Kidney epithelial cell (primary cell): ENCODE results near the gene SF3B6. TPM values are rescaled to one million over a fixed set of nuclear protein-coding genes. Genes with fewer than 3 reads are reported as not detected.

ENCODE experiments used
- DNase-seq: peaks from one replicate; pipeline ENCODE4 v3.0.0-alpha.2; 2010; ENCODE audit warnings: low read depth
- H3K27me3 ChIP-seq: 2 replicates; pipeline ENCODE4 v1.6.0; 2011; ENCODE audit warnings: low read length; ENCODE audit not compliant: control insufficient read depth, insufficient read depth
- H3K36me3 ChIP-seq: 2 replicates; pipeline ENCODE4 v1.5.1; 2011; ENCODE audit warnings: low read length; ENCODE audit not compliant: control insufficient read depth, insufficient read depth
- H3K4me3 ChIP-seq: 2 replicates; pipeline ENCODE4 v1.5.1; 2011; ENCODE audit warnings: low read depth, mild to moderate bottlenecking, control low read depth, low read length
- total RNA-seq: library from RNA; depleted of rRNA; stranded (reverse); fragments of >200 nt; gene quantifications from 2 replicates; pipeline ENCODE4 v1.2.3, GENCODE V29; 2015
- TF ChIP-seq, protein P1 (sequence below): IDR thresholded peaks from 2 replicates; pipeline ENCODE4 v1.5.1; 2011; ENCODE audit warnings: mild to moderate bottlenecking, moderate library complexity, low read length, control low read depth, inconsistent platforms; ENCODE audit not compliant: insufficient read depth, poor library complexity, severe bottlenecking

The SF3B6 gene
- total RNA-seq, 1 donor from 2014 or later: 208 TPM

DNA sequence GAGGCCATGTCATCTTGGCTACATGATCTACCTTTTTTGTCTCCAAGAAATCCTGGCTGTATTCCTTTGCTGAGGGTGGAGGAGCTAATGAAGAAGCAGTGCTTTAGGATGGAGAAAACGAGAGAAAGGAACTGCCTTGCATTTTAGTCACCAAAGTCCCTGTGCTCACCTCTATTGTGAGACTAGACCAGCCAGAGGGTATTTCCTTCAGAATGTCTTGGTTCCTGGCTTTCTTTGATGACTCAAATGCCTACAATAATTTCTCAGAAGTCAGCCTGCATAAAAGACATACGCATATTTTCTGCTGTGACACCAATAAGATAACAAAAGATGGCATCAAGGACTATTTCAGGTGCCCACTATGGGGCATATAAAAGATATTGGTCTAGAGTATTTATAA lies 10.8 kb downstream of the SF3B6 start:
- Histone ChIP-seq H3K36me3 (peaks cover 2% of the 10 kb centered on the region), H3K27me3 (no peaks in the 10 kb centered on the region), H3K4me3 (no peak overlapping the region)
- TF ChIP-seq, protein P1, sequence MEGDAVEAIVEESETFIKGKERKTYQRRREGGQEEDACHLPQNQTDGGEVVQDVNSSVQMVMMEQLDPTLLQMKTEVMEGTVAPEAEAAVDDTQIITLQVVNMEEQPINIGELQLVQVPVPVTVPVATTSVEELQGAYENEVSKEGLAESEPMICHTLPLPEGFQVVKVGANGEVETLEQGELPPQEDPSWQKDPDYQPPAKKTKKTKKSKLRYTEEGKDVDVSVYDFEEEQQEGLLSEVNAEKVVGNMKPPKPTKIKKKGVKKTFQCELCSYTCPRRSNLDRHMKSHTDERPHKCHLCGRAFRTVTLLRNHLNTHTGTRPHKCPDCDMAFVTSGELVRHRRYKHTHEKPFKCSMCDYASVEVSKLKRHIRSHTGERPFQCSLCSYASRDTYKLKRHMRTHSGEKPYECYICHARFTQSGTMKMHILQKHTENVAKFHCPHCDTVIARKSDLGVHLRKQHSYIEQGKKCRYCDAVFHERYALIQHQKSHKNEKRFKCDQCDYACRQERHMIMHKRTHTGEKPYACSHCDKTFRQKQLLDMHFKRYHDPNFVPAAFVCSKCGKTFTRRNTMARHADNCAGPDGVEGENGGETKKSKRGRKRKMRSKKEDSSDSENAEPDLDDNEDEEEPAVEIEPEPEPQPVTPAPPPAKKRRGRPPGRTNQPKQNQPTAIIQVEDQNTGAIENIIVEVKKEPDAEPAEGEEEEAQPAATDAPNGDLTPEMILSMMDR: no peak
- DNase-seq: no peak

DNA sequence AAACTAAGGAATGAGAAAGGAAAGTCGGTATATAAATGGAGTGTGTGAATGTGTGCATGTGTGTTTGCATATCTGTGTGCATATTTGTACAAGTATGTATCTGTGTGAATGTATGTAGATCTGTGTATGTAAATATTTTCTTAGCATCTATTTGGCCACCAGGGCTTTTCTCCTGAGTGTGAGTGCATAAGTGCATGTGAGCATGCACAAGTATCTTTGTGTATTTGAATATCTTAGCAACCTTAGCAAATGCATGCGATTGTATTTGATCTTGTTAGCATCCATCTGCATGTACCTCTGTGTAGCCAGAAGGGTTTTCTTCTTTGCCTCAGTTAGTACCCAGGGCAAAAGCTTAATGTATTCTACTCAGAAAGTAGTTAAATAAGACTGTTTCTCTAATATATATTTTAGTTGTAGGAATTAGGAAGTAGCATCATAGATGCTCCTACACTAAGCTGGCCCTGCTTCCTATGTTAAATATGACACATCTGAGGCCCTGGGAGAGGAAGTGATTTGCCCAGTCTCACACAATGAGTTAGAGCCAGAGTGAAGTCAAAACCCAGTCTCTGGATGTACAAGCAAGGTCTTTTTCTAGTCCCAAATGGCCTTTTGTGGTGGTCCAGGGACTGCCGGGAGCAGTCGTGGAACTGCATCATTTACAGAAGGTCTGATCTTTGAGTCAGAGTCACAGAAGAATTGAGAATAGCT lies 17.4 kb downstream of the SF3B6 start:
- H3K4me3 ChIP-seq: no peak overlapping the region
- TF ChIP-seq, protein P1: no peak
- no peaks in the 10 kb centered on the region for H3K36me3 ChIP-seq
- no peaks in the 10 kb centered on the region for H3K27me3 ChIP-seq
- no peak for DNase-seq

DNA sequence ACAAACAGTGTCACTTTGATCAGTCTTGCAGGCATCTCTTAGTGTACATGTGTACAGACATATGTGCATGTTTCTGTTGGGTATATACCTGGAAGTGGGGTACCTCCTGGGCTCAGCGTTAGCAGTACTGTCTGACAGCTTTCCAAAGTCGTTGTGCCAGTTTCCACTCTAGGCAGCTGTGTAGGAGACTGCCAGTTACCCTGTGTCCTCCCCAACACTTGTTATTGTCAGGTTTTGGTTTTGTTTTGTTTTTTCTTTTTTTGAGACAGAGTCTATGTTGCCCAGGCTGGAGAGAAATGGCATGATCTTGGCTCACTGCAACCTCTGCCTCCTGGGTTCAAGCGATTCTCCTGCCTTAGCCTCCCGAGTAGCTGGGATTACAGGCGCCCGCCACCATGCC lies 20.4 kb downstream of the SF3B6 start:
- H3K27me3 ChIP-seq: no peaks in the 10 kb centered on the region
- TF ChIP-seq, protein P1: no peak
- H3K36me3 ChIP-seq: no peaks in the 10 kb centered on the region
- no peak for DNase-seq
- no peak overlapping the region for H3K4me3 ChIP-seq

DNA sequence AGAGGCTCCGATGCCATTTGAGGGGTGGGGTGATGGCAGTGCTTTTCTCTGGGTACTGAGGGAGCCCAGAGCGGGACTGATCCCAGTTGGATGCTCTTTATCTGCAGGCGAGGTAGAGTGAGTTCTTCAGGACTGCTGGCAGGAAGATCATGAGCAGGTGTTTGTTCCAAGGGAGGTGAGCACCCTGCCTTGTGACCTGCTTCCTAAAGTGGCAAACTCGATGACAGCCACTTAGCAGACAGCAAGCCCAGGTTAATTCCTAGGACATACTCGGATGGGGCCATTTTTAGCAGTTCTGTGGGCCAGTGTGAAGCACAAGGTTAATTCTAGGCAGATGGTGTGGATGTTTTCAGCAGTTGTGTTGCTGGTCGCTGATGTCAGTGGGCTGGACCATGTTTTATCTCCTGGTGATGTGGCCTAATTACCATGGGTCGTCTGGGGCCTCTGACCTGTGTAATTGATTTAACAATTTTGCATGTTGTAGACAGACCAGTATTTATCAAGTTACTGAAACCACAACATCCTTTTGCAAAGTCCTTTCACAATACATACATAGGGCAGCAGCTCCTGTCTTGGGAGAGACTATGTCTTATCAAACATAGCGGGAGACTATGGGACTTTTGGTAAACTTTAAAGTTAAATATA lies 21.6 kb downstream of the SF3B6 start:
- no peak for DNase-seq
- Histone ChIP-seq H3K27me3 (no peaks in the 10 kb centered on the region), H3K36me3 (no peaks in the 10 kb centered on the region), H3K4me3 (no peak overlapping the region)
- TF ChIP-seq, protein P1: no peak

DNA sequence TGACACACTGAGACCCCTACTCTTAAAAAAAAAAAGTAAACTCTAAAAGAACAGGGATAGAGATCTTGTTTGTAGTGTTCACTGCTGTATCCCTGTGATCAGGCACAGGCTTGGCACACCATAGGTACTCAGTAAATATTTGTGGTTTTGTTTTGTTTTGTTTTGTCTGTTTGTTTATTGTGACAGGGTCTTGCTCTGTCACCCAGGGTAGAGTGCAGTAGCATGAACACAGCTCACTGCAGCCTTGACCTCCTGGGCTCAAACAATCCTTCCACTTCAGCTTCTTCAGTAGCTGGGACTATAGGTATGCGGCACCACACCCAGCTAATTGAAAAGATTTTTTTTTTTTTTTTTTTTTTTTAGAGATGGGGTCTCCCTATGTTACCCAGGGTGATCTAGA lies 23.2 kb downstream of the SF3B6 start:
- Histone ChIP-seq H3K27me3 (no peaks in the 10 kb centered on the region), H3K4me3 (no peak overlapping the region), H3K36me3 (no peaks in the 10 kb centered on the region)
- DNase-seq: no peak
- TF ChIP-seq, protein P1: no peak
